ENCODE results near the gene ID1.
"Not testable (repeated sequence)": the region's sequence is repeated elsewhere in the genome, so short reads cannot be mapped to it uniquely, and the experiment has no call there.

The ID1 gene

DNA sequence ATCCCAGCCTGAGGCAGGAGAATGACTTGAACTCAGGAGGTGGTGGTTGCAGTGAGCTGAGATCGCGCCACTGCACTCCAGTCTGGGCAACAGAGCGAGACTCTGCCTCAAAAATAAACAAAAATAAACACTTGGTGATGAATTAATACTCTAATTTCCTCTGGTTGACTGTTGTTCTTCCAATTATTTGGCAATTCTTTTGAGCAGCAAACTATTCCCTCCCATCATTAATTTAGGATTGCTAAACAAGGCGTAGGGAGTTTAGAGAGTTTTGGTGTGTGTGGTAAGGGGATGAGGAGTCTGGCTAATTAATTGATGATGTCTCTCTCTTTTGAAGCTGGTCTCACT is 2.7 kb upstream of the ID1 start:
- no peak for DNase-seq (ENCODE audit: low read depth in 2 of 2)

- DNase-seq (ENCODE audit: low read depth in 2 of 2) = peak; percentile 19 to 31
Measured at GRCh38 chr20:31602779-31603441, 2.2 kb upstream of the ID1 start.

GRCh38 chr20:31603822-31604566 is 1.1 kb upstream of the ID1 start:
- peak; percentile 24 to 59 for DNase-seq (ENCODE audit: low read depth in 2 of 2)

- DNase-seq (ENCODE audit: low read depth in 2 of 2) = no peak
Measured at GRCh38 chr20:31604567-31605030, 490 bp upstream of the ID1 start.

- DNase-seq (ENCODE audit: low read depth in 2 of 2) = no peak
Measured at GRCh38 chr20:31605902-31606803, 1.1 kb downstream of the ID1 start.

- DNase-seq (ENCODE audit: low read depth in 2 of 2) = no peak
Measured at GRCh38 chr20:31606804-31607639, 1.9 kb downstream of the ID1 start.

DNA sequence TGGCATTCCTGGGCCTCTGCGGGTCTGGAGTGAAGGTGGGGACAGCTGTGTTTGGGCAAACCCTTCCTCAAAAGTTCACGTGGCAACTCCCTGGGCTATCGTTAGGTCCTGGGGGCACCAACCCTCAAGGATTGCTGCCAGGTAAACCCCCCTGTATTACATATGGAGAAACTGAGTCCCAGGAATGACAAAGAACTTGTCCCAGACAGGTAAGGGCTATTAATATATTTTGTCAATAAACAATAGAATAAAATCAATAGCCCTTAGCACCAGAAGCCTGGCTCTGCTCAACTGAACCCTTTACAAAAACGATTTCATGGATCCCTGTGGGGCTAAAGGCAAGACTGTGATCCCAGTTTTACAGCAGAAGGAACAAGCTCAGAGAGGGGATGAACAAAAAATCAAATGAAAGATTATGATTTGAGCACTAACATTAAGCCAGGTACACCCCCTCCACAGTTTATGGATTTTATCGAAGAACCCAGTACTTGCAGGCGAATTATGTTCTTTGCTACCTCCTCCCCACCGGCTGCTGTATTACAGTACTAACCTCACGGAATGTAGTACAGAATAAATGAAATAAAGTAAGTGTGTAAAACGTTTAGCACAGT is 2.7 kb downstream of the ID1 start:
- no peak for DNase-seq (ENCODE audit: low read depth in 2 of 2)

- DNase-seq (ENCODE audit: low read depth in 2 of 2) = no peak
Measured at GRCh38 chr20:31608251-31608945, 3.3 kb downstream of the ID1 start.

- not testable (repeated sequence) for DNase-seq (ENCODE audit: low read depth in 2 of 2)
Measured at GRCh38 chr20:31612271-31612640, 7.2 kb downstream of the ID1 start.

DNA sequence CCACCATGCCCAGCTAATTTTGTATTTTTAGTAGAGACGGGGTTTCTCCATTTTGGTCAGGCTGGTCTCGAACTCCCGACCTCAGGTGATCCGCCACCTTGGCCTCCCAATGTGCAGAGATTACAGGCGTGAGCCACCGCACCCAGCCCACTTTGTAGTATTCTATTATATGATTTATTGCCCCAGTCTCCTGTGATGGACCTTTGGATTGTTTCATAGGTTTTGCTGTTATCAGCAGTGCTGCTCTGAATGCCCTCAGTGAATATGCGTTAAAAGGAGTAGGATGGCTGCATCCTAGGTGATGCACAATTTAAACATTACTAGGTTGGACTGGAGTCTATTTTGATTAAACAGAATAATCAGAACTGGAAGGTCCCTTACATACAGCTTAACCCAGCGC is 10.3 kb downstream of the ID1 start:
- no peak for DNase-seq (ENCODE audit: low read depth in 2 of 2)

DNA sequence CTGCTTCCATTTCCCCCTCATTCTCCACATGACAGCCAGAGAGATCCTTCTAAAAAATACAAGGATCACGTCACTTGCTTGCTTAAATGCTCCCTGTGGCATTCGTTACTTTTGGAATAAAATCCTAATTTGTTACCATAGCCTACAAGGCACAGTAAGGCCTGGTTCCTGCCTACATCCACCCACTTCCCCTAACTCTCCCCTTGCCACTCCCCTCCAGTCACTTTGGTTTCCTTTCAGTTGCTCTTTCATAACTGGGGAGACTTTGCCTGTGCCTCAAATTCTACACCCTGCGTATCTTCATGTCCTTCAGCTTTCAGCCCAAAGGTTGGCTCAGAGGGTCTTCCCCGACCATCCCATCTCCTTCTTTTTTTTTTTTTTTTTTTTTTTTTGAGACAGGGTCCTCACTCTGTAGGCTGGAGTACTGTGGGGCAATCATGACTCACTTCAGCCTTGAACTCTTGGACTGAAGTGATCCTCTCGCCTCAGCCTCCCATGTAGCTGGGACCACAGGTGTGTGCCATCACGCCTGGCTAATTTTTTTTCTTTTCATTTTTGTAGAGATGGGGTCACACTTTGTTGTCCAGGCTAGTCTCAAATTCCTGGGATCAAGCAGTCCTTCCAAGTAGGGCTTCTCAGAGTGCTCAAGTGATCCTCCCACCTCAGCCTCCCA is 12.5 kb downstream of the ID1 start:
- no peak for DNase-seq (ENCODE audit: low read depth in 2 of 2)

DNA sequence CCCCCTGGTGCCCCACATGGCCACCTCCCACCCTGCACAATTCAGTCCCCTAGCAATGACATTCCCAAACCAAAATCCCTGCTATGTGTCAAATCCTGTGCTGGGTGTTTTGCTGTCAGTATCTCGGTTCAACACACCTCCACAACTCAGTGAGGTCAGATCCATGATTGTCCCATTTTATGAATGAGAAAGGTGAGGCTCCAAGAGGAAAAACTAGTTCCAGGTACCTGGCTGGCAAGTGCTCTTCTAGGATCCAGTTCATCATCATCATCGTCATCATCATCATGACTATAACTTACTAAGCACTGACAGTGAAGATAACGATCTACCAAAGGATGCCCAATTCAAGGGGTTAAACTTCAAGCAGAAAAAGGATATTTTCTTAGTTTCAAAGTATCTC is 15.2 kb downstream of the ID1 start:
- DNase-seq (ENCODE audit: low read depth in 2 of 2) = no peak

DNA sequence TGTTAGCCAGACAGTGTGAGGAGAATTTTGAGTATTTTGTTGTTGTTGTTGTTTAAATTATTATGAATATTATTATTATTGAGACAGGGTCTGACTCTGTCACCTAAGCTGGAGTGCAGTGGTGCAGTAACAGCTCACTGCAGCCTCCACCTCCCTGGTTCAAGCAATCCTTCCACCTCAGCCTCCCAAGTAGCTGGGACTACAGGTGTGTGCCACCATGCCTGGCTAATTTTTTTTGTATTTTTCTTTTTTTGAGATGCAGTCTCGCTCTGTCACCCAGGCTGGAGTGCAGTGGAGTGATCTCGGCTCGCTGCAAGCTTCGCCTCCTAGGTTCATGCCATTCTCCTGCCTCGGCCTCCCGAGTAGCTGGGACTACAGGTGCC is 18.0 kb downstream of the ID1 start:
- DNase-seq (ENCODE audit: low read depth in 2 of 2) = not testable (repeated sequence)

DNA sequence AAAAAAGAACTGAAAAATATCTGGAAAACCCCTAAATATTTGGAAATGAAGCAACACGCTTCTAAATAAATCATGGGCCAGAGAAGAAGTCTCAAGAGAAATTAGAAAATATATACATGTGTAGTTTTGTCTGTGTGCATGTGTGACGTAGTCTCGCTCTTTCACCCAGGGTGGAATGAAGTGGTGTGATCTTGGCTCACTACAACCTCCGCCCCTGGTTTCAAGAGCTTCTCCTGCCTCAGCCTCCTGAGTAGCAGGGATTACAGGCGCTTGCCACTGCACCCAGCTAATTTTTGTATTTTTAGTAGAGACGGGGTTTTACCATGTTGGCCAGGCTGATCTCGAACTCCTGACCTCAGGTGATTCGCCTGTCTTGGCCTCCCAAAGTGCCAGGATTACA is 21.4 kb downstream of the ID1 start:
- DNase-seq (ENCODE audit: low read depth in 2 of 2) = not testable (repeated sequence)

DNA sequence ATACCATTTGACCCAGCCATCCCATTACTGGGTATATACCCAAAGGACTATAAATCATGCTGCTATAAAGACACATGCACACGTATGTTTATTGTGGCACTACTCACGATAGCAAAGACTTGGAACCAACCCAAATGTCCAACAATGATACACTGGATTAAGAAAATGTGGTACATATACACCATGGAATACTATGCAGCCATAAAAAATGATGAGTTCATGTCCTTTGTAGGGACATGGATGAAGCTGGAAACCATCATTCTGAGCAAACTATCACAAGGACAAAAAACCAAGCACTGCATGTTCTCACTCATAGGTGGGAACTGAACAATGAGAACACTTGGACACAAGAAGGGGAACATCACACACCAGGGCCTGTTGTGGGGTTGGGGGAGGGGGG is 23.0 kb downstream of the ID1 start:
- DNase-seq (ENCODE audit: low read depth in 2 of 2) = not testable (repeated sequence)

- no peak for DNase-seq (ENCODE audit: low read depth in 2 of 2)
Measured at GRCh38 chr20:31630187-31630790, 25.2 kb downstream of the ID1 start.

GRCh38 chr20:31632548-31633338 is 27.7 kb downstream of the ID1 start:
- DNase-seq (ENCODE audit: low read depth in 2 of 2) = no peak

GRCh38 chr20:31633339-31633914 is 28.3 kb downstream of the ID1 start:
- no peak for DNase-seq (ENCODE audit: low read depth in 2 of 2)

Data from stimulated activated CD4-positive, alpha-beta T cell treated with anti-CD3 and anti-CD28 coated beads, Interleukin-12 subunit alpha, Interleukin-12 subunit beta, amount 100 ng/mL, for 24 hours (primary cell).